Caco-2 (cell line): Measurements from ENCODE around the gene COX18. TPM values are rescaled to one million over a fixed set of nuclear protein-coding genes. Genes with fewer than 3 reads are reported as not detected.

ENCODE experiments used
- BruUV-seq: library from RNA; stranded (reverse); fragments of 400-500 nt; replicated peaks from 2 replicates; lab custom pipeline; 2021; lab: Mats Ljungman, UMichigan
- CTCF ChIA-PET: fragments of 300-600 bp; sonication (Branson Sonifier 250); formaldehyde crosslinking; loops from one replicate; lab custom pipeline; 2022; ENCODE audit warnings: antibody characterized with exemption; lab: Charles Lee
- POLR2A ChIA-PET: fragments of 300-600 bp; sonication (Branson Sonifier 250); formaldehyde crosslinking; loops from one replicate; lab custom pipeline; 2022; ENCODE audit warnings: antibody characterized with exemption; lab: Charles Lee
- DNase-seq, 2 experiments: peaks; one replicate each; pipeline versions ENCODE4 v3.0.0 to v3.0.0-alpha.2; 2020 to 2022
- H3K27me3 ChIP-seq: replicated peaks from 2 replicates; pipeline ENCODE4 v1.6.0; 2011; ENCODE audit warnings: low read length; ENCODE audit not compliant: control insufficient read depth, insufficient read depth
- H3K36me3 ChIP-seq: 2 replicates; pipeline ENCODE4 v1.5.1; 2011; ENCODE audit warnings: low read length; ENCODE audit not compliant: control insufficient read depth, insufficient read depth
- H3K4me1 ChIP-seq: fragments of 250-450 bp; sonication (Bioruptor Pico); 2 replicates; pipeline ENCODE4 v1.5.1; 2020; ENCODE audit warnings: mild to moderate bottlenecking
- H3K4me3 ChIP-seq: 2 replicates; pipeline ENCODE4 v1.5.1; 2011; ENCODE audit warnings: low read depth, mild to moderate bottlenecking, control low read depth, low read length
- H3K9me3 ChIP-seq: fragments of 250-450 bp; sonication (Bioruptor Pico); 2 replicates; pipeline ENCODE4 v1.5.1; 2020; ENCODE audit warnings: mild to moderate bottlenecking, moderate library complexity
- H3K27ac Mint-ChIP-seq: one replicate; pipeline ENCODE4 v1.8.0; 2022; ENCODE audit warnings: mixed read lengths; ENCODE audit not compliant: unreplicated experiment
- H3K27me3 Mint-ChIP-seq: one replicate; pipeline ENCODE4 v1.8.0; 2022; ENCODE audit warnings: mixed read lengths; ENCODE audit not compliant: insufficient read depth, unreplicated experiment
- H3K36me3 Mint-ChIP-seq: one replicate; pipeline ENCODE4 v1.8.0; 2022; ENCODE audit warnings: mild to moderate bottlenecking, mixed read lengths; ENCODE audit not compliant: insufficient read depth, unreplicated experiment
- H3K4me1 Mint-ChIP-seq: one replicate; pipeline ENCODE4 v1.8.0; 2022; ENCODE audit warnings: low read depth, mixed read lengths; ENCODE audit not compliant: unreplicated experiment
- H3K4me3 Mint-ChIP-seq: one replicate; pipeline ENCODE4 v1.8.0; 2022; ENCODE audit warnings: mild to moderate bottlenecking, moderate library complexity, mixed read lengths; ENCODE audit not compliant: unreplicated experiment
- H3K9me3 Mint-ChIP-seq: one replicate; pipeline ENCODE4 v1.8.0; 2022; ENCODE audit warnings: mixed read lengths; ENCODE audit not compliant: unreplicated experiment
- CTCF ChIP-seq, 2 experiments: fragments of 200-600 bp in 1 of 2; IDR thresholded peaks; 1 replicate in 1 of 2; 2 replicates in 1 of 2; pipeline versions ENCODE4 v1.5.1 to v1.8.0; 2011 to 2022; ENCODE audit warnings: antibody characterized with exemption in 1 of 2, control low read depth in 1 of 2, inconsistent platforms in 1 of 2, low read depth in 1 of 2, low read length in 1 of 2, mild to moderate bottlenecking in 1 of 2, moderate library complexity in 1 of 2; ENCODE audit not compliant: insufficient read depth in 1 of 2, severe bottlenecking in 1 of 2, unreplicated experiment in 1 of 2
- intact Hi-C: fragments of 100-400 bp; cut with micrococcal nuclease; formaldehyde crosslinking; loops from one replicate; pipeline ENCODE4 v1.10.0; 2022; ENCODE audit not compliant: unreplicated experiment
- total RNA-seq: library from RNA; stranded (reverse); gene quantifications from 2 replicates; pipeline ENCODE4 v1.2.3, GENCODE V29; 2022

The COX18 gene
- total RNA-seq, 1 experiment from 2014 or later: 11.6 TPM

GRCh38 chr4:73064536-73064935, 5.0 kb downstream of the COX18 start:
- TF ChIP-seq CTCF (IDR thresholded peaks at IDR 0.05; ENCODE audit: insufficient read depth in 1 of 2, low read depth in 1 of 2, low read length in 1 of 2, severe bottlenecking in 1 of 2, unreplicated experiment in 1 of 2): no peak
- DNase-seq: no peak
- Mint-ChIP-seq H3K9me3 (no peaks in the 10 kb centered on the region), H3K27me3 (no peaks in the 10 kb centered on the region), H3K4me3 (no peak overlapping the region), H3K27ac (no peak overlapping the region), H3K36me3 (peaks cover 28% of the 10 kb centered on the region), H3K4me1 (no peaks in the 10 kb centered on the region)
- no TSS peak for BruUV-seq
- H3K4me3 ChIP-seq: no peak overlapping the region
- CTCF ChIA-PET: no interaction called here
- intact Hi-C loops: no loop called here
- peaks cover 2% of the 10 kb centered on the region for H3K36me3 ChIP-seq
- POLR2A ChIA-PET: no interaction called here
- no peaks in the 10 kb centered on the region for H3K27me3 ChIP-seq
- no peaks in the 10 kb centered on the region for H3K9me3 ChIP-seq
- no peaks in the 10 kb centered on the region for H3K4me1 ChIP-seq

- BruUV-seq: no TSS peak
- H3K36me3 Mint-ChIP-seq: peaks cover 10% of the 10 kb centered on the region
- Histone ChIP-seq H3K4me3 (no peak overlapping the region), H3K9me3 (no peaks in the 10 kb centered on the region), H3K27me3 (no peaks in the 10 kb centered on the region), H3K36me3 (peaks cover 3% of the 10 kb centered on the region), H3K4me1 (no peaks in the 10 kb centered on the region)
- intact Hi-C loops: no loop called here
- no peak overlapping the region for H3K4me3 Mint-ChIP-seq
- CTCF ChIA-PET: no interaction called here
- H3K27ac Mint-ChIP-seq: no peak overlapping the region
- H3K4me1 Mint-ChIP-seq: no peaks in the 10 kb centered on the region
- TF ChIP-seq CTCF (IDR thresholded peaks at IDR 0.05; ENCODE audit: insufficient read depth in 1 of 2, low read depth in 1 of 2, low read length in 1 of 2, severe bottlenecking in 1 of 2, unreplicated experiment in 1 of 2): no peak
- H3K27me3 Mint-ChIP-seq: no peaks in the 10 kb centered on the region
- DNase-seq: no peak
- POLR2A ChIA-PET: no interaction called here
- no peaks in the 10 kb centered on the region for H3K9me3 Mint-ChIP-seq
These were observed 14.1 kb downstream of the COX18 start for GRCh38 chr4:73055241-73055897.

GRCh38 chr4:73053974-73054480, 15.5 kb downstream of the COX18 start:
- intact Hi-C loops: no loop called here
- CTCF ChIA-PET: no interaction called here
- Histone ChIP-seq H3K4me3 (no peak overlapping the region), H3K9me3 (no peaks in the 10 kb centered on the region), H3K36me3 (no peaks in the 10 kb centered on the region; the same call in 1 of the 2 replicates), H3K4me1 (no peaks in the 10 kb centered on the region), H3K27me3 (no peaks in the 10 kb centered on the region)
- no peaks in the 10 kb centered on the region for H3K4me1 Mint-ChIP-seq
- POLR2A ChIA-PET: no interaction called here
- H3K27me3 Mint-ChIP-seq: no peaks in the 10 kb centered on the region
- no peak for DNase-seq
- TF ChIP-seq CTCF (IDR thresholded peaks at IDR 0.05; ENCODE audit: insufficient read depth in 1 of 2, low read depth in 1 of 2, low read length in 1 of 2, severe bottlenecking in 1 of 2, unreplicated experiment in 1 of 2): no peak
- H3K4me3 Mint-ChIP-seq: no peak overlapping the region
- no TSS peak for BruUV-seq
- H3K36me3 Mint-ChIP-seq: peaks cover 10% of the 10 kb centered on the region
- no peak overlapping the region for H3K27ac Mint-ChIP-seq
- H3K9me3 Mint-ChIP-seq: no peaks in the 10 kb centered on the region
